Endothelial cell of umbilical vein (primary cell): ENCODE results near the gene KAT6B. TPM values are rescaled to one million over a fixed set of nuclear protein-coding genes. Genes with fewer than 3 reads are reported as not detected.

Experiments used
- BruUV-seq: library from RNA; stranded (reverse); fragments of 400-500 nt; replicated peaks from 2 replicates; lab custom pipeline; 2021; lab: Mats Ljungman, UMichigan
- CTCF ChIA-PET: fragments of 300-600, 350-600 bp; sonication (Branson Sonifier 250); formaldehyde crosslinking; loops from one replicate; lab custom pipeline; 2021; ENCODE audit warnings: antibody characterized with exemption, inconsistent platforms; lab: Charles Lee
- POLR2A ChIA-PET: fragments of 300-600, 350-600 bp; sonication (Branson Sonifier 250); formaldehyde crosslinking; loops from one replicate; lab custom pipeline; 2021; ENCODE audit warnings: antibody characterized with exemption, inconsistent platforms; lab: Charles Lee
- DNase-seq: peaks from one replicate; pipeline ENCODE4 v3.0.0-alpha.2; 2011; ENCODE audit warnings: low read depth, low spot score
- FAIRE-seq: peaks from 2 replicates; lab custom pipeline; 2011; peaks lifted over from hg19 to GRCh38; lab: Jason Lieb, UNC
- H2AFZ ChIP-seq: 2 replicates; pipeline ENCODE4 v1.6.0; 2012; ENCODE audit warnings: low read depth, low read length, control low read depth, inconsistent platforms
- H3K27ac ChIP-seq: 2 replicates; pipeline ENCODE4 v1.5.1; 2011; ENCODE audit warnings: low read depth, mild to moderate bottlenecking, control low read depth, low read length, moderate library complexity; ENCODE audit not compliant: insufficient read depth
- H3K27me3 ChIP-seq, 2 experiments: 2 replicates each; pipeline versions ENCODE4 v1.6.0 to v1.6.1; 2011; ENCODE audit warnings: low read length in 2 of 2, mixed read lengths in 1 of 2; ENCODE audit not compliant: control insufficient read depth in 2 of 2, insufficient read depth in 2 of 2
- H3K36me3 ChIP-seq, 2 experiments: 2 replicates in 1 of 2; 3 replicates in 1 of 2; pipeline ENCODE4 v1.5.1; 2011; ENCODE audit warnings: low read length in 2 of 2, mild to moderate bottlenecking in 1 of 2, moderate library complexity in 1 of 2; ENCODE audit not compliant: control insufficient read depth in 2 of 2, insufficient read depth in 2 of 2; ENCODE audit errors: extremely low read depth in 1 of 2
- H3K4me1 ChIP-seq: 3 replicates; pipeline ENCODE4 v1.5.1; 2011; ENCODE audit warnings: mild to moderate bottlenecking, low read length; ENCODE audit not compliant: control insufficient read depth, insufficient read depth; ENCODE audit errors: extremely low read depth
- H3K4me2 ChIP-seq: 2 replicates; pipeline ENCODE4 v1.6.1; 2011; ENCODE audit warnings: low read length, control low read depth, mixed read lengths; ENCODE audit not compliant: insufficient read depth
- H3K4me3 ChIP-seq, 3 experiments: fragments of 200-600 bp in 1 of 3; sonication (generic), shearing (Covaris generic) in 1 of 3; replicated peaks in 1 of 3; 2 replicates each; pipeline ENCODE4 v1.5.1; 2011 to 2016; ENCODE audit warnings: control low read depth in 3 of 3, low read length in 3 of 3, mild to moderate bottlenecking in 2 of 3, inconsistent platforms in 1 of 3, low read depth in 1 of 3, moderate library complexity in 1 of 3; ENCODE audit not compliant: insufficient read depth in 1 of 3
- H3K79me2 ChIP-seq: 2 replicates; pipeline ENCODE4 v1.6.0; 2012; ENCODE audit warnings: low read length, inconsistent platforms; ENCODE audit not compliant: control insufficient read depth, insufficient read depth
- H3K9ac ChIP-seq: replicated peaks from 2 replicates; pipeline ENCODE3; 2011; ENCODE audit warnings: low read length, control low read depth; ENCODE audit not compliant: insufficient read depth; ENCODE audit errors: extremely low read depth
- H3K9me1 ChIP-seq: replicated peaks from 3 replicates; pipeline ENCODE4 v1.6.0; 2011; ENCODE audit warnings: mild to moderate bottlenecking, low read length; ENCODE audit not compliant: control insufficient read depth, insufficient read depth; ENCODE audit errors: extremely low read depth
- H3K9me3 ChIP-seq: replicated peaks from 2 replicates; pipeline ENCODE4 v1.5.1; 2012; ENCODE audit warnings: low read length, inconsistent platforms; ENCODE audit not compliant: control insufficient read depth, insufficient read depth
- H4K20me1 ChIP-seq: replicated peaks from 2 replicates; pipeline ENCODE3; 2011; ENCODE audit warnings: mild to moderate bottlenecking, low read length; ENCODE audit not compliant: control insufficient read depth, insufficient read depth; ENCODE audit errors: extremely low read depth
- EZH2 ChIP-seq: IDR thresholded peaks from 2 replicates; pipeline ENCODE4 v1.6.1; 2012; ENCODE audit warnings: borderline replicate concordance, low read depth, mild to moderate bottlenecking, moderate library complexity, low read length, inconsistent platforms; ENCODE audit not compliant: severe bottlenecking
- FOS ChIP-seq: IDR thresholded peaks from 2 replicates; pipeline ENCODE4 v1.6.1; 2011; ENCODE audit warnings: mild to moderate bottlenecking, low read length, moderate library complexity, borderline replicate concordance; ENCODE audit not compliant: insufficient read depth
- GATA2 ChIP-seq: IDR thresholded peaks from 2 replicates; pipeline ENCODE4 v1.7.0; 2011; ENCODE audit warnings: low read depth, mild to moderate bottlenecking, moderate library complexity, mixed read lengths, low read length; ENCODE audit not compliant: insufficient read length, insufficient read depth
- JUN ChIP-seq: IDR thresholded peaks from 2 replicates; pipeline ENCODE4 v1.6.1; 2011; ENCODE audit warnings: borderline replicate concordance, low read depth; ENCODE audit not compliant: insufficient read length, insufficient read depth
- MYC ChIP-seq: IDR thresholded peaks from one replicate; pipeline ENCODE4 v1.6.1; 2011; ENCODE audit warnings: mild to moderate bottlenecking, low read depth, low read length
- POLR2A ChIP-seq: IDR thresholded peaks from 2 replicates; pipeline ENCODE4 v1.6.1; 2012; ENCODE audit warnings: low read depth, mild to moderate bottlenecking, control low read depth, low read length
- POLR2AphosphoS5 ChIP-seq: IDR thresholded peaks from 2 replicates; pipeline ENCODE4 v1.6.1; 2012; ENCODE audit warnings: low read depth, mild to moderate bottlenecking, control low read depth, low read length, moderate library complexity; ENCODE audit not compliant: insufficient read depth
- dilution Hi-C: fragments of 300-500 bp; cut with MboI; formaldehyde crosslinking; loops from one replicate; pipeline ENCODE4 v1.15.0; 2019; ENCODE audit warnings: low sequenced_read_pairs; ENCODE audit not compliant: extremely low pct_ligation_motif_present
- intact Hi-C: fragments of 100-400 bp; cut with micrococcal nuclease; formaldehyde crosslinking; loops from one replicate; pipeline ENCODE4 v1.10.0; 2022
- polyA plus RNA-seq, 4 experiments: library from polyadenylated mRNA; depleted of rRNA in 3 of 4; stranded (reverse) in 3 of 4; unstranded in 1 of 4; fragments of >200 nt; gene quantifications; 2 replicates each; pipeline versions ENCODE4 v1.2.1 to v1.2.3, GENCODE V29; 2011 to 2012; ENCODE audit warnings: missing spikeins in 1 of 4
- total RNA-seq: library from RNA; stranded (reverse); gene quantifications from 2 replicates; pipeline ENCODE4 v1.2.3, GENCODE V29; 2021
- TF ChIP-seq, protein P1 (sequence below): IDR thresholded peaks from 2 replicates; pipeline ENCODE4 v1.6.1; 2011; ENCODE audit not compliant: insufficient read depth, insufficient read length
- TF ChIP-seq, protein P2 (sequence below), 2 donors: IDR thresholded peaks; 1 replicate in 1 of 2; 2 replicates in 1 of 2; pipeline ENCODE4 v1.5.1; 2011; ENCODE audit warnings: low read length in 2 of 2, mild to moderate bottlenecking in 2 of 2, moderate library complexity in 2 of 2, control low read depth in 1 of 2, inconsistent platforms in 1 of 2, low read depth in 1 of 2; ENCODE audit not compliant: insufficient read depth in 1 of 2; ENCODE audit errors: extremely low read depth in 1 of 2

The KAT6B gene
- total and polyA plus RNA-seq, 2 donors (not counting 3 experiments of a cell fraction or from before 2014, with no cell fraction given) = 4.5 to 17.0 TPM

DNA sequence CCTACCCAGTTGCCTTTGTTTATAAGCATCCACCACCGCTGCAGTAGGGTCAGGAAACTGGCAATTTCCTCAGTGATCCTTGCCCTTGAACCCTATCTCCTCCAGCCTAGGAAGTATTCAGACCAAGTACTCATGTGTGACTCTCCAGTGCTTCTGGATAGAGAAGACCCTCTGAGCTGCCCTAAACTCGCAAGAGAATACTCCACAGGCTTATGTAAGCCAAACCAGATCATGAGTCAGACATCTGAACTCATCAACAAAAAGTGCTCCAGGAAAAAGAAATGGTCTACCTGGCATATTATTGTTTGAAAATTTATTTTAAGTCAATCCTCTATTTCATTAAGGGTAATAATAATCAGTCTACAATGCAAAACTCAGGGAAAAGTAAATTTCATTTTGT lies 101.3 kb downstream of the KAT6B start:
- BruUV-seq = no TSS peak
- DNase-seq (peak; percentile 42), FAIRE-seq (no peak)
- intact Hi-C loops = no loop called here
- Histone ChIP-seq H4K20me1 (no peaks in the 10 kb centered on the region), H3K9me1 (no peaks in the 10 kb centered on the region), H3K9me3 (no peaks in the 10 kb centered on the region), H3K36me3 (no peaks in the 10 kb centered on the region), H3K4me2 (no peak overlapping the region), H3K4me1 (peaks cover 26% of the 10 kb centered on the region), H2AFZ (no peak overlapping the region), H3K27ac (no peak overlapping the region), H3K27me3 (no peaks in the 10 kb centered on the region), H3K4me3 (no peak overlapping the region), H3K9ac (no peak overlapping the region), H3K79me2 (peaks cover 2% of the 10 kb centered on the region)
- CTCF ChIA-PET = interaction anchor here (1.1 to 1.3 kb wide), 3 partner anchors 10 to 30 kb away, joined by 3 to 4 read pairs (median 3); no protein-coding TSS in a partner anchor
- POLR2A ChIA-PET = no interaction called here
- dilution Hi-C loops = no loop called here
- TF ChIP-seq, protein P1, sequence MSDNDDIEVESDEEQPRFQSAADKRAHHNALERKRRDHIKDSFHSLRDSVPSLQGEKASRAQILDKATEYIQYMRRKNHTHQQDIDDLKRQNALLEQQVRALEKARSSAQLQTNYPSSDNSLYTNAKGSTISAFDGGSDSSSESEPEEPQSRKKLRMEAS = no peak
- peak; percentile 25 for TF ChIP-seq FOS

DNA sequence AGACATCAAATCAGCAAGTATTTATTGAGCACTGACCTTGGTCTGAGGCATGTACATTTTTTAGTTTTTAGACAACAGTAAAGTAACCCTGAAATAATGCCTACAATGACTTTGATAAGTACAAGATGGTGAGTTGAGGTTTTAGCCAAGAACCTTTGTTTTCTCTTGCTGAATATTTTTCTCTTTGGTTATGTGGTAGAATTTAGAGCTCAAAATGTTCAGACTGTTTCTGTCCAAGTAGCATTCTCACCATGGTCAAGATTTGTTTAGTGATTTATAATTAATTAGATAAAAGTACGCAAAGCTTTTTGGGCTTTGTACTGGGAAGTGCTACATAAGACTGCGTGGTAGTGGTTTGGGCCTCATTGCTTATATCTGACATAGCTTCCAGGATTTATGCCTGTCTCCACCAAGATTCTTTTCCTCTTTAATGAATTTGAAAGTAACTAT lies 102.4 kb downstream of the KAT6B start:
- FAIRE-seq = no peak
- Histone ChIP-seq H2AFZ (no peak overlapping the region), H3K27ac (no peak overlapping the region), H3K4me2 (no peak overlapping the region), H3K9me3 (no peaks in the 10 kb centered on the region), H3K9ac (no peak overlapping the region), H4K20me1 (no peaks in the 10 kb centered on the region), H3K4me1 (peaks cover 16% of the 10 kb centered on the region), H3K4me3 (no peak overlapping the region), H3K9me1 (no peaks in the 10 kb centered on the region), H3K79me2 (peaks cover 2% of the 10 kb centered on the region), H3K27me3 (no peaks in the 10 kb centered on the region), H3K36me3 (no peaks in the 10 kb centered on the region)
- DNase-seq = no peak
- ChIA-PET CTCF (interaction anchor here (1.2 to 1.3 kb wide), 2 partner anchors 15 to 66 kb away, joined by 3 read pairs; no protein-coding TSS in a partner anchor), POLR2A (no interaction called here)
- BruUV-seq = no TSS peak
- dilution Hi-C loops (no loop called here), intact Hi-C loops (no loop called here)
- TF ChIP-seq, protein P1 = no peak
- TF ChIP-seq POLR2AphosphoS5 (no peak), JUN (no peak), MYC (no peak), POLR2A (no peak), EZH2 (no peak), FOS (no peak), GATA2 (no peak)
- TF ChIP-seq, protein P2, sequence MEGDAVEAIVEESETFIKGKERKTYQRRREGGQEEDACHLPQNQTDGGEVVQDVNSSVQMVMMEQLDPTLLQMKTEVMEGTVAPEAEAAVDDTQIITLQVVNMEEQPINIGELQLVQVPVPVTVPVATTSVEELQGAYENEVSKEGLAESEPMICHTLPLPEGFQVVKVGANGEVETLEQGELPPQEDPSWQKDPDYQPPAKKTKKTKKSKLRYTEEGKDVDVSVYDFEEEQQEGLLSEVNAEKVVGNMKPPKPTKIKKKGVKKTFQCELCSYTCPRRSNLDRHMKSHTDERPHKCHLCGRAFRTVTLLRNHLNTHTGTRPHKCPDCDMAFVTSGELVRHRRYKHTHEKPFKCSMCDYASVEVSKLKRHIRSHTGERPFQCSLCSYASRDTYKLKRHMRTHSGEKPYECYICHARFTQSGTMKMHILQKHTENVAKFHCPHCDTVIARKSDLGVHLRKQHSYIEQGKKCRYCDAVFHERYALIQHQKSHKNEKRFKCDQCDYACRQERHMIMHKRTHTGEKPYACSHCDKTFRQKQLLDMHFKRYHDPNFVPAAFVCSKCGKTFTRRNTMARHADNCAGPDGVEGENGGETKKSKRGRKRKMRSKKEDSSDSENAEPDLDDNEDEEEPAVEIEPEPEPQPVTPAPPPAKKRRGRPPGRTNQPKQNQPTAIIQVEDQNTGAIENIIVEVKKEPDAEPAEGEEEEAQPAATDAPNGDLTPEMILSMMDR (IDR thresholded peaks at IDR 0.05; ENCODE audit: extremely low read depth in 1 of 2, insufficient read depth in 1 of 2, low read depth in 1 of 2, low read length in 2 of 2) = no peak
